Transverse colon (tissue), 4 donors: Measurements from ENCODE around the gene CYP27A1. TPM values are rescaled to one million over a fixed set of nuclear protein-coding genes. Genes with fewer than 3 reads are reported as not detected.
"Not testable (repeated sequence)": the region's sequence is repeated elsewhere in the genome, so short reads cannot be mapped to it uniquely, and the experiment has no call there.

Experiments
- DNase-seq: peaks from one replicate; pipeline ENCODE4 v3.0.0-alpha.2; 2019
- H3K27ac ChIP-seq, 4 donors: fragments of 200-600 bp; sonication (generic); 2 replicates each; pipeline ENCODE4 v1.5.1; 2016 to 2018; ENCODE audit warnings: inconsistent platforms in 4 of 4
- H3K27me3 ChIP-seq: fragments of 200-600 bp; sonication (generic); 2 replicates; pipeline ENCODE4 v1.5.1; 2017; ENCODE audit warnings: inconsistent platforms
- H3K36me3 ChIP-seq, 4 donors: fragments of 200-600 bp; sonication (generic); 2 replicates each; pipeline ENCODE4 v1.5.1; 2017 to 2019; ENCODE audit warnings: inconsistent platforms in 4 of 4
- H3K4me1 ChIP-seq, 4 donors: fragments of 200-600 bp; sonication (generic); 2 replicates each; pipeline ENCODE4 v1.5.1; 2017 to 2020; ENCODE audit warnings: inconsistent platforms in 4 of 4
- H3K4me3 ChIP-seq, 4 donors: fragments of 200-600 bp; sonication (generic); 1 replicate in 1 of 4; 2 replicates in 3 of 4; pipeline versions ENCODE4 v1.5.1 to v1.6.1; 2017 to 2019; ENCODE audit warnings: inconsistent platforms in 4 of 4
- H3K9me3 ChIP-seq, 2 donors: fragments of 200-600 bp; sonication (generic); 2 replicates each; pipeline ENCODE4 v1.5.1; 2017 to 2019; ENCODE audit warnings: inconsistent platforms in 2 of 2
- CTCF ChIP-seq, 5 experiments: fragments of 200-600 bp in 3 of 5; fragments of 450-650 bp in 2 of 5; sonication (generic) in 3 of 5; IDR thresholded peaks; 1 replicate in 2 of 5; 2 replicates in 3 of 5; pipeline ENCODE4 v1.5.1; 2016 to 2017; ENCODE audit warnings: antibody characterized with exemption in 5 of 5, inconsistent platforms in 3 of 5, mild to moderate bottlenecking in 2 of 5, moderate library complexity in 1 of 5
- EP300 ChIP-seq: sonication (generic); formaldehyde crosslinking; IDR thresholded peaks from one replicate; pipeline ENCODE4 v1.6.1; 2017; ENCODE audit warnings: antibody characterized with exemption, low read depth
- POLR2A ChIP-seq: fragments of 450-650 bp; IDR thresholded peaks from one replicate; pipeline ENCODE4 v1.6.1; 2016; ENCODE audit warnings: antibody characterized with exemption, mild to moderate bottlenecking, moderate library complexity
- POLR2AphosphoS5 ChIP-seq, 3 donors: sonication (generic); formaldehyde crosslinking; IDR thresholded peaks; one replicate each; pipeline ENCODE4 v1.6.1; 2016; ENCODE audit warnings: antibody characterized with exemption in 3 of 3
- WGBS, 2 donors: methylation state at CpG; one replicate each; pipeline ENCODE4 v1.1.5; 2018; ENCODE audit warnings: low coverage in 1 of 2; 5-methylcytosine and 5-hydroxymethylcytosine counted together
- in situ Hi-C, 4 donors: fragments of 200-750 bp; cut with MboI; loops; one replicate each; pipeline versions ENCODE4 v1.15.0 to v1.15.1; 2017; ENCODE audit warnings: low sequenced_read_pairs in 3 of 4, low pct_ligation_motif_present in 1 of 4, low pct_unique_long_range_greater_than_20kb in 1 of 4
- intact Hi-C: fragments of 100-400 bp; cut with DNase I; formaldehyde crosslinking; loops from one replicate; pipeline ENCODE4 v1.15.1; 2023; ENCODE audit warnings: low total_unique reads
- total RNA-seq, 4 donors: library from RNA; depleted of rRNA; stranded (reverse); fragments of >200 nt; gene quantifications; one replicate each; pipeline ENCODE4 v1.1.0, GENCODE V29; 2016

The CYP27A1 gene
- total RNA-seq, 4 donors from 2014 or later, result 48.3 to 159 (median 75.5) TPM

- Histone ChIP-seq H3K9me3 (peaks cover 5 to 6% of the 10 kb centered on the region in 2 donors), H3K27me3 (peaks cover 51% of the 10 kb centered on the region), H3K27ac (no peak overlapping the region), H3K4me3 (no peak overlapping the region), H3K36me3 (peaks cover 0 to 1% (median 0%) of the 10 kb centered on the region in 4 donors), H3K4me1 (no peaks in the 10 kb centered on the region)
- DNase-seq, result no peak
- in situ Hi-C loops (loop anchor here (10.0 to 25.0 kb wide), 4 partner anchors 100 to 125 kb away; partner anchors contain the start of gene TTLL4 (in 1 of the 4)), intact Hi-C loops (no loop called here)
- 78 to 80% methylated on average over 2 of the region's 2 CpGs for WGBS, 2 donors
- TF ChIP-seq EP300, result no peak
- TF ChIP-seq POLR2A, result no peak
- TF ChIP-seq CTCF (IDR thresholded peaks at IDR 0.05), result no peak
- no peak for TF ChIP-seq POLR2AphosphoS5 (IDR thresholded peaks at IDR 0.05)
Measured at GRCh38 chr2:218837495-218837894, 55.5 kb downstream of the CYP27A1 start.

- peaks cover 5 to 6% of the 10 kb centered on the region in 2 donors for H3K9me3 ChIP-seq
- DNase-seq, result no peak
- in situ Hi-C loops, result loop anchor here (10.0 to 25.0 kb wide), 4 partner anchors 102 to 127 kb away; partner anchors contain the start of gene TTLL4 (in 1 of the 4)
- no peak overlapping the region for H3K27ac ChIP-seq
- intact Hi-C loops, result no loop called here
- H3K27me3 ChIP-seq, result peaks cover 43% of the 10 kb centered on the region
- peaks cover 0 to 1% (median 0%) of the 10 kb centered on the region in 4 donors for H3K36me3 ChIP-seq
- H3K4me1 ChIP-seq, result no peaks in the 10 kb centered on the region
- WGBS, 2 donors, result 74 to 79% methylated on average over 4 of the region's 4 CpGs
- H3K4me3 ChIP-seq, result no peak overlapping the region
- no peak for TF ChIP-seq POLR2A
- no peak for TF ChIP-seq POLR2AphosphoS5 (IDR thresholded peaks at IDR 0.05)
- TF ChIP-seq CTCF (IDR thresholded peaks at IDR 0.05), result no peak
- no peak for TF ChIP-seq EP300
Measured at GRCh38 chr2:218839430-218839829, 57.5 kb downstream of the CYP27A1 start.

GRCh38 chr2:218839888-218840287, 57.9 kb downstream of the CYP27A1 start:
- H3K4me3 ChIP-seq, result no peak overlapping the region
- in situ Hi-C loops, result loop anchor here (10.0 to 25.0 kb wide), 4 partner anchors 103 to 128 kb away; partner anchors contain the start of gene TTLL4 (in 1 of the 4)
- DNase-seq, result no peak
- no peak overlapping the region for H3K27ac ChIP-seq
- peaks cover 5 to 6% of the 10 kb centered on the region in 2 donors for H3K9me3 ChIP-seq
- WGBS, 2 donors, result 70 to 93% methylated on average over 1 of the region's 1 CpG
- no peak for TF ChIP-seq EP300
- no peak for TF ChIP-seq POLR2AphosphoS5 (IDR thresholded peaks at IDR 0.05)
- TF ChIP-seq POLR2A, result no peak
- TF ChIP-seq CTCF (IDR thresholded peaks at IDR 0.05), result no peak
- peaks cover 0 to 1% (median 0%) of the 10 kb centered on the region in 4 donors for H3K36me3 ChIP-seq
- H3K4me1 ChIP-seq, result no peaks in the 10 kb centered on the region
- peaks cover 40% of the 10 kb centered on the region for H3K27me3 ChIP-seq
- intact Hi-C loops, result no loop called here

- in situ Hi-C loops, result loop anchor here in 2 of 4 donors (25.0 kb wide), 2 partner anchors 107 to 132 kb away; partner anchors contain the start of gene TTLL4 (in 1 of the 2)
- intact Hi-C loops, H3K27ac ChIP-seq, H3K36me3 ChIP-seq, H3K4me1 ChIP-seq, H3K9me3 ChIP-seq, H3K4me3 ChIP-seq, DNase-seq: not testable (repeated sequence)
- H3K27me3 ChIP-seq, result peaks cover 12% of the 10 kb centered on the region
- 65 to 88% methylated on average over 5 of the region's 5 CpGs for WGBS, 2 donors
Measured at GRCh38 chr2:218844334-218844733, 62.4 kb downstream of the CYP27A1 start.

DNA sequence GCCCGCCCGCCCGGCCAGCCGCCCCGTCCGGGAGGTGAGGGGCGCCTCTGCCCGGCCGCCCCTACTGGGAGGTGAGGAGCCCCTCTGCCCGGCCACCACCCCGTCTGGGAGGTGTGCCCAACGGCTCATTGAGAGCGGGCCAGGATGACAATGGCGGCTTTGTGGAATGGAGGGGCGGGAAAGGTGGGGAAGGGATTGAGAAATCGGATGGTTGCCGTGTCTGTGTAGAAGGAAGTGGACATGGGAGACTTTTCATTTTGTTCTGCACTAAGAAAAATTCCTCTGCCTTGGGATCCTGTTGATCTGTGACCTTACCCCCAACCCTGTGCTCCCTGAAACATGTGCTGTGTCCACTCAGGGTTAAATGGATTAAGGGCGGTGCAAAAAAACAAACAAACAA, 65.0 kb downstream of the CYP27A1 start:
- intact Hi-C loops, H3K27ac ChIP-seq, H3K36me3 ChIP-seq, H3K4me1 ChIP-seq, DNase-seq, H3K9me3 ChIP-seq, H3K4me3 ChIP-seq: not testable (repeated sequence)
- H3K27me3 ChIP-seq, result peaks cover 38% of the 10 kb centered on the region
- 50 to 66% methylated on average over 1 to 9 of the region's 18 CpGs for WGBS, 2 donors
- in situ Hi-C loops, result loop anchor here in 2 of 4 donors (25.0 kb wide), 2 partner anchors 110 to 135 kb away; partner anchors contain the start of gene TTLL4 (in 1 of the 2)
